ENCODE results near the gene RHPN2. TPM values are rescaled to one million over a fixed set of nuclear protein-coding genes. Genes with fewer than 3 reads are reported as not detected.

The RHPN2 gene
- total and polyA plus RNA-seq, 7 donors: 1.7 to 84.8 (median 3.2) TPM

- DNase-seq: no peak
- Histone ChIP-seq H3K36me3 (peaks cover 9 to 94% (median 33%) of the 10 kb centered on the region in 4 donors), H3K27me3 (no peaks in the 10 kb centered on the region), H3K4me1 (no peaks in the 10 kb centered on the region), H3K27ac (no peak overlapping the region), H3K4me3 (no peak overlapping the region), H3K9me3 (peaks cover 0 to 6% (median 0%) of the 10 kb centered on the region in 4 donors)
- TF ChIP-seq CTCF (IDR thresholded peaks at IDR 0.05) (no peak), EP300 (IDR thresholded peaks at IDR 0.05) (no peak), POLR2A (IDR thresholded peaks at IDR 0.05) (no peak), POLR2AphosphoS5 (IDR thresholded peaks at IDR 0.05) (no peak)
- intact Hi-C loops (cut with DNase I): no loop called here
- WGBS, 2 donors: 96 to 98% methylated on average over 8 of the region's 8 CpGs
Measured at GRCh38 chr19:32930567-32930966, 134.1 kb downstream of the RHPN2 start.

- Histone ChIP-seq H3K4me3 (no peak overlapping the region), H3K36me3 (peaks cover 9 to 96% (median 37%) of the 10 kb centered on the region in 4 donors), H3K4me1 (no peaks in the 10 kb centered on the region), H3K9me3 (peaks cover 0 to 6% (median 0%) of the 10 kb centered on the region in 4 donors), H3K27me3 (no peaks in the 10 kb centered on the region), H3K27ac (no peak overlapping the region)
- TF ChIP-seq POLR2AphosphoS5 (IDR thresholded peaks at IDR 0.05): no peak
- no peak for TF ChIP-seq CTCF (IDR thresholded peaks at IDR 0.05)
- no peak for TF ChIP-seq POLR2A (IDR thresholded peaks at IDR 0.05)
- no peak for TF ChIP-seq EP300 (IDR thresholded peaks at IDR 0.05)
- DNase-seq: no peak
- intact Hi-C loops (cut with DNase I): no loop called here
- WGBS, 2 donors: 85 to 92% methylated on average over 2 of the region's 2 CpGs
Measured at GRCh38 chr19:32928806-32929205, 135.9 kb downstream of the RHPN2 start.

Small RNA genes lying within 50 kb of the gene (small RNA-seq; reads per million reads assigned to genes)
- gene AC008521.1 (0 reads per million in 3 donors), gene AC008521.2 (0 reads per million in 3 donors)

Other genes with a start within 250 kb of the RHPN2 start
- under 1 TPM in 2 of 4 donors, not detected in 2; 0.36 to 0.49 TPM for gene SLC7A9, start 195.1 kb downstream of the RHPN2 start, total RNA-seq
- gene SLC7A9, start 195.1 kb downstream of the RHPN2 start, polyA plus RNA-seq: under 1 TPM in 1 of 3 donors, not detected in 2; 0.20 TPM
- 10 to 100 TPM; 11.1 to 17.5 (median 16.7) TPM for gene CEP89, start 92.9 kb downstream of the RHPN2 start, total RNA-seq
- 10 to 100 TPM in 1 of 3 donors, 1 to 10 TPM in 2; 3.7 to 10.1 (median 8.4) TPM for gene CEP89, start 92.9 kb downstream of the RHPN2 start, polyA plus RNA-seq
- gene FAAP24, start 92.6 kb downstream of the RHPN2 start, total RNA-seq: 1 to 10 TPM in 3 of 4 donors, under 1 TPM in 1; 0.14 to 2.3 (median 1.8) TPM
- 1 to 10 TPM in 2 of 3 donors, under 1 TPM in 1; 0.92 to 4.2 (median 3.5) TPM for gene FAAP24, start 92.6 kb downstream of the RHPN2 start, polyA plus RNA-seq
- 1 to 10 TPM; 5.3 to 10.0 (median 7.4) TPM for gene GPATCH1, start 16.3 kb upstream of the RHPN2 start, total RNA-seq
- 1 to 10 TPM; 5.4 to 7.2 (median 5.8) TPM for gene GPATCH1, start 16.3 kb upstream of the RHPN2 start, polyA plus RNA-seq
- gene WDR88, start 67.2 kb upstream of the RHPN2 start, total RNA-seq: not detected
- not detected for gene WDR88, start 67.2 kb upstream of the RHPN2 start, polyA plus RNA-seq
- gene LRP3, start 129.4 kb upstream of the RHPN2 start, total RNA-seq: 10 to 100 TPM; 17.1 to 31.5 (median 21.8) TPM
- gene LRP3, start 129.4 kb upstream of the RHPN2 start, polyA plus RNA-seq: 10 to 100 TPM in 1 of 3 donors, 1 to 10 TPM in 2; 3.9 to 10.3 (median 9.6) TPM
- gene SLC7A10, start 161.0 kb upstream of the RHPN2 start, total RNA-seq: 1 to 10 TPM in 1 of 4 donors, under 1 TPM in 1, not detected in 2; 0.27 to 1.1 TPM
- 1 to 10 TPM in 1 of 3 donors, not detected in 2; 1.4 TPM for gene SLC7A10, start 161.0 kb upstream of the RHPN2 start, polyA plus RNA-seq
- 10 to 100 TPM in 1 of 4 donors, 1 to 10 TPM in 3; 2.9 to 16.1 (median 6.9) TPM for gene CEBPA, start 237.6 kb upstream of the RHPN2 start, total RNA-seq
- gene CEBPA, start 237.6 kb upstream of the RHPN2 start, polyA plus RNA-seq: 10 to 100 TPM; 43.5 to 64.3 (median 48.0) TPM

Measured in sigmoid colon (tissue), 7 donors.